ENCODE measurements around the gene SPTBN4. TPM values are rescaled to one million over a fixed set of nuclear protein-coding genes. Genes with fewer than 3 reads are reported as not detected.

Gene SPTBN4
- total RNA-seq, 4 donors from 2014 or later, result 0.30 to 1.2 (median 0.71) TPM

GRCh38 chr19:40567040-40567749, 100.4 kb downstream of the SPTBN4 start:
- Histone ChIP-seq H3K4me1 (peaks cover 21% of the 10 kb centered on the region), H3K9me3 (no peaks in the 10 kb centered on the region), H3K27ac (no peak overlapping the region), H3K27me3 (peaks cover 35% of the 10 kb centered on the region), H3K4me3 (peak overlapping the region; percentile 35), H3K36me3 (no peaks in the 10 kb centered on the region)
- no peak for DNase-seq (ENCODE audit: low spot score in 2 of 2)
- WGBS, result 37% methylated on average over 18 of the region's 20 CpGs
- TF ChIP-seq POLR2AphosphoS5 (IDR thresholded peaks at IDR 0.05) (no peak), CTCF (IDR thresholded peaks at IDR 0.05) (no peak), EP300 (IDR thresholded peaks at IDR 0.05) (no peak), POLR2A (IDR thresholded peaks at IDR 0.05) (no peak)

DNA sequence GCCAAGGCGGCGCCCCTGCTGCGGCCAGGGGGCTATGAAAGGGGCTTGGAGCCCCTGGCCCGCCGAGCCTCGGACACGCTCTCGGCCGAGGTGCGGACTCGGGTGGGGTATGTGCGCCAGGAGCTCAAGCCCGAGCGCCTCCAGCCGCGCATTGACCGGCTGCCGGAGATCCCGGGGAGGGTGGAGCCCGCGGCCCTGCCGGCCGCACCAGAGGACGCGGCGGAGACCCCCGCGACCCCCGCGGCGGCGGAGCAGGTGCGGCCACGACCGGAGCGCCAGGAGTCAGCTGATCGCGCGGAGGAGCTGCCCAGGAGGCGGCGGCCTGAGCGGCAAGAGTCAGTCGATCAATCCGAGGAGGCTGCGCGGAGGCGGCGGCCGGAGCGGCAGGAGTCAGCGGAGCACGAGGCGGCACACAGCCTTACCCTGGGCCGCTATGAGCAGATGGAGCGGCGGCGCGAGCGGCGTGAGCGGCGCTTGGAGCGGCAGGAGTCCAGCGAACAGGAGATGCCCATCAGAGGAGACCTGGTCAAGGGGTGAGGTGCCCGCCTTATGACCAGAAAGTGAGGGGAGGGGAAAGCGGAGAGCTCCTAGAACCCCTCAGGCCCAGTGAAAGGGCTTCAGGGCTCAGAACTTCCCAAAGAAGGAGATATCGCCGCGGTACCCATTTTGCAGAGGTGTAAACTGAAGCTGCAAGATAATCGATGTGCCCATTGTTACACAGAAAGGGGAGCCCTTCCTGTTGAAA, 101.1 kb downstream of the SPTBN4 start:
- peaks cover 34% of the 10 kb centered on the region for H3K27me3 ChIP-seq
- TF ChIP-seq POLR2AphosphoS5 (IDR thresholded peaks at IDR 0.05) (no peak), POLR2A (IDR thresholded peaks at IDR 0.05) (no peak), CTCF (IDR thresholded peaks at IDR 0.05) (no peak), EP300 (IDR thresholded peaks at IDR 0.05) (no peak)
- H3K27ac ChIP-seq, result no peak overlapping the region
- H3K4me3 ChIP-seq, result peak overlapping the region; percentile 35
- no peak for DNase-seq (ENCODE audit: low spot score in 2 of 2)
- whole genome bisulfite sequencing, result 22% methylated on average over 21 of the region's 70 CpGs
- no peaks in the 10 kb centered on the region for H3K36me3 ChIP-seq
- peaks cover 21% of the 10 kb centered on the region for H3K4me1 ChIP-seq
- no peaks in the 10 kb centered on the region for H3K9me3 ChIP-seq

DNA sequence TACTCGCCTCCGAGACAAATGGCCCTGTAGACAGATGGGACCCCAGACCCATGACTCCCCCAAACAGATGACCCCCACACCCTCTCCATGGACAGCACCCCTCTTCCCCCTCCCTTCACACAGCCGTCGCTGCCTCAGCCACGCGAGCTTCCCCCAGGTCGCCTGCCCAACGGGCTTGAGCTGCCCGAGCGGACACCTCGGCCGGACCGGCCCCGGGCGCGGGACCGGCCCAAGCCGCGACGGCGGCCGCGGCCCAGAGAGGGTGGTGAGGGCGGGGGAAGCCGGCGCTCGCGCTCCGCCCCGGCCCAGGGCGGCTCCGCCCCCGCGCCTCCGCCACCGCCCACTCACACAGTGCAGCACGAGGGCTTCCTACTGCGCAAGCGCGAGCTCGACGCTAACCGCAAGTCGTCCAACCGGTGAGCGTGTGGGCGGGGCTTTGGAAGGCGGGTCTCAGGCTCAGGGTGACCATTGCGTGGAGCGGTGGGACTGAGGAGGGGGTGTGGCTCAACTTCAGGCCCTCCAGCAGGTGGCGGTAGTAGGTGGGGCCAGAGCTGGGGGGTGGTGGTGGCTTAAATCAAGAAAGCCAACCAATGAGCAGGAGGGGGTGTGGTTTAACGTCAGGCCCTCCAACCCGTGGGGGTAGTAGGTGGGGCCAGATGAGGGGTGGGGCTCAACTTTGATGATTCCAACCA, 103.7 kb downstream of the SPTBN4 start:
- DNase-seq (ENCODE audit: low spot score in 2 of 2), result peak; percentile 99
- peaks cover 21% of the 10 kb centered on the region for H3K4me1 ChIP-seq
- peak overlapping the region; percentile 50 for H3K4me3 ChIP-seq
- WGBS, result 1% methylated on average over 5 of the region's 53 CpGs
- no peaks in the 10 kb centered on the region for H3K36me3 ChIP-seq
- TF ChIP-seq POLR2A (IDR thresholded peaks at IDR 0.05) (no peak), CTCF (IDR thresholded peaks at IDR 0.05) (peak in 1 of 2 donors; percentile 44)
- H3K27me3 ChIP-seq, result peaks cover 30% of the 10 kb centered on the region
- no peaks in the 10 kb centered on the region for H3K9me3 ChIP-seq
- H3K27ac ChIP-seq, result peak overlapping the region; percentile 60

DNA sequence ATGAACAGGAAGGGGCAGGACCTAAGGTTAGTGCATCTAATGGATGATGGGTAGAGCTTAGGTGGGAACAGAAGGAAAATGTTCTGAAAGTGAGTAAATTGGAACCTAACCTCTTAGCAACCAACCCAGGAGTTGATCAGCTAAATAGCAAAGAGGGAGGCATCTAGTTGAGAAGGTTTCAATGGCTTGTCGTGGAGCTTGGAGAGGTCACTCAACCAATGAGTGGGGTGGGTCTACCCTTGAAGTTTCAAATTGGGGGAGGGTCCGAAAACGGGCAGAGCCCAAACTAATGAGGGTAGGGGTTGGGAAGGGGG, 104.2 kb downstream of the SPTBN4 start:
- no peak overlapping the region for H3K4me3 ChIP-seq
- H3K27ac ChIP-seq, result no peak overlapping the region
- DNase-seq (ENCODE audit: low spot score in 2 of 2), result no peak
- H3K4me1 ChIP-seq, result peaks cover 23% of the 10 kb centered on the region
- H3K27me3 ChIP-seq, result peaks cover 25% of the 10 kb centered on the region
- no peaks in the 10 kb centered on the region for H3K9me3 ChIP-seq
- TF ChIP-seq POLR2AphosphoS5 (IDR thresholded peaks at IDR 0.05) (no peak), EP300 (IDR thresholded peaks at IDR 0.05) (no peak), POLR2A (IDR thresholded peaks at IDR 0.05) (no peak), CTCF (IDR thresholded peaks at IDR 0.05) (no peak)
- 29% methylated on average over 3 of the region's 3 CpGs for WGBS
- no peaks in the 10 kb centered on the region for H3K36me3 ChIP-seq
